ENCODE results near the gene CTSZ.

DNA sequence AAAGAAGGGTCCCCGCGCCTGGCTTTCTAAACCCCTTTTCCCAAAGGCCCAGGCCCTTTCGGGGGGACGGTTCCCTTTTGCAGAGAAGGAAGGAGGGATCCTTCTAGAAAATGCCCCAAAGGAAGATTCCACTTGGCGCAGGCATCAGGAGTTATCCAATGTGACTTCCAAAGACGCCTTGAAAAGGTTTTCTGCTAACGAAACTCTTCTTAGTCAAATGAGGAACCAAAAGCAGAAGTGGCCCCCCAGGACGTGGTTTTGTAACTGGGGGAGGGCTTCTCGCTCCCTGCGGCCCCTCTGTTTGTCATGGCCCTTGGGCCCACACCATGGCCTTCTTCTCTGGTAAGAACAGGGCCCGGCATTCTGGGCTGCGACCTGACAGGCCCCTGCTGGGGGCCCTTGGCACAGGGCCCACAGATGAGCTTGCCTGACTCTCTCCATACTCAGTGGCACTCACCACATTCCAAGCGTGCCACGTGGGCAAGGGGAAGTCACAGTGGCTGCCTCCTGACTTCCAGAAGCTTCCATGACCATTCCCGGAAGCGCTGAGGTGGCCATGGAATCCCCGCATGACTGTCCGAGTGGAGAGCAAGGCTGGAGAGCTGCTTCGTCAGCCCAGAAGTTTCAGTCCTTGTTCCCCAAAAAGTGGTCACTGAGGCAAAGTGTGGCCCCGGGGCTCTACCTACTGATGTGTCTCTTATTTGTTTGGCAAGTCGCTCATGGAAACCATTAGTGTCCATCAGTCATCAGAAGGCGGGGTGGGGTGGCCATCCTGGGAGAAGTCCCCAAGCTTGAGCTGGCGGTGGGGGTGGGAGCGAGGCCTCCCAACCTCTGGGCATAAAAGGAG, 834 bp upstream of the CTSZ start:
- TF ChIP-seq, protein P1, sequence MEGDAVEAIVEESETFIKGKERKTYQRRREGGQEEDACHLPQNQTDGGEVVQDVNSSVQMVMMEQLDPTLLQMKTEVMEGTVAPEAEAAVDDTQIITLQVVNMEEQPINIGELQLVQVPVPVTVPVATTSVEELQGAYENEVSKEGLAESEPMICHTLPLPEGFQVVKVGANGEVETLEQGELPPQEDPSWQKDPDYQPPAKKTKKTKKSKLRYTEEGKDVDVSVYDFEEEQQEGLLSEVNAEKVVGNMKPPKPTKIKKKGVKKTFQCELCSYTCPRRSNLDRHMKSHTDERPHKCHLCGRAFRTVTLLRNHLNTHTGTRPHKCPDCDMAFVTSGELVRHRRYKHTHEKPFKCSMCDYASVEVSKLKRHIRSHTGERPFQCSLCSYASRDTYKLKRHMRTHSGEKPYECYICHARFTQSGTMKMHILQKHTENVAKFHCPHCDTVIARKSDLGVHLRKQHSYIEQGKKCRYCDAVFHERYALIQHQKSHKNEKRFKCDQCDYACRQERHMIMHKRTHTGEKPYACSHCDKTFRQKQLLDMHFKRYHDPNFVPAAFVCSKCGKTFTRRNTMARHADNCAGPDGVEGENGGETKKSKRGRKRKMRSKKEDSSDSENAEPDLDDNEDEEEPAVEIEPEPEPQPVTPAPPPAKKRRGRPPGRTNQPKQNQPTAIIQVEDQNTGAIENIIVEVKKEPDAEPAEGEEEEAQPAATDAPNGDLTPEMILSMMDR (conservative IDR thresholded peaks at IDR 0.05) = no peak
- no peak for TF ChIP-seq ZFX (IDR thresholded peaks at IDR 0.05)

Measured in C4-2B (cell line).